ENCODE measurements around the gene SLC5A1.

GRCh38 chr22:32037236-32037635 lies 5.8 kb upstream of the SLC5A1 start:
- TF ChIP-seq IRF2 (CRISPR knock-in tag; IDR thresholded peaks at IDR 0.05) (no peak), YY1 (IDR thresholded peaks at IDR 0.05; ENCODE audit: insufficient read depth, insufficient replicate concordance, low read depth, low read length) (no peak), SP2 (CRISPR knock-in tag; IDR thresholded peaks at IDR 0.05) (no peak), ADNP (CRISPR knock-in tag; IDR thresholded peaks at IDR 0.05) (no peak), KAT7 (CRISPR knock-in tag; IDR thresholded peaks at IDR 0.05; ENCODE audit: borderline replicate concordance) (no peak), FOXM1 (CRISPR knock-in tag; IDR thresholded peaks at IDR 0.05) (no peak), CREBL2 (CRISPR knock-in tag; IDR thresholded peaks at IDR 0.05; ENCODE audit: borderline replicate concordance) (no peak), CTCF (CRISPR knock-in tag; IDR thresholded peaks at IDR 0.05) (no peak), ZNF24 (IDR thresholded peaks at IDR 0.05) (no peak), ZBTB26 (CRISPR knock-in tag; IDR thresholded peaks at IDR 0.05; ENCODE audit: borderline replicate concordance) (no peak)

Measured in HepG2 (cell line).